ENCODE data around the gene RPL39L. TPM values are rescaled to one million over a fixed set of nuclear protein-coding genes. Genes with fewer than 3 reads are reported as not detected.

RPL39L gene
- total RNA-seq, 1 donor from 2014 or later, result 10.8 TPM

- no peak for TF ChIP-seq POLR2A (IDR thresholded peaks at IDR 0.05)
- TF ChIP-seq, protein P1, sequence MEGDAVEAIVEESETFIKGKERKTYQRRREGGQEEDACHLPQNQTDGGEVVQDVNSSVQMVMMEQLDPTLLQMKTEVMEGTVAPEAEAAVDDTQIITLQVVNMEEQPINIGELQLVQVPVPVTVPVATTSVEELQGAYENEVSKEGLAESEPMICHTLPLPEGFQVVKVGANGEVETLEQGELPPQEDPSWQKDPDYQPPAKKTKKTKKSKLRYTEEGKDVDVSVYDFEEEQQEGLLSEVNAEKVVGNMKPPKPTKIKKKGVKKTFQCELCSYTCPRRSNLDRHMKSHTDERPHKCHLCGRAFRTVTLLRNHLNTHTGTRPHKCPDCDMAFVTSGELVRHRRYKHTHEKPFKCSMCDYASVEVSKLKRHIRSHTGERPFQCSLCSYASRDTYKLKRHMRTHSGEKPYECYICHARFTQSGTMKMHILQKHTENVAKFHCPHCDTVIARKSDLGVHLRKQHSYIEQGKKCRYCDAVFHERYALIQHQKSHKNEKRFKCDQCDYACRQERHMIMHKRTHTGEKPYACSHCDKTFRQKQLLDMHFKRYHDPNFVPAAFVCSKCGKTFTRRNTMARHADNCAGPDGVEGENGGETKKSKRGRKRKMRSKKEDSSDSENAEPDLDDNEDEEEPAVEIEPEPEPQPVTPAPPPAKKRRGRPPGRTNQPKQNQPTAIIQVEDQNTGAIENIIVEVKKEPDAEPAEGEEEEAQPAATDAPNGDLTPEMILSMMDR (IDR thresholded peaks at IDR 0.05), result no peak
- no peak for TF ChIP-seq POLR2AphosphoS5 (IDR thresholded peaks at IDR 0.05; ENCODE audit: insufficient read depth in 1 of 2, low read depth in 1 of 2)
- no peaks in the 10 kb centered on the region for H3K9me3 ChIP-seq
- H3K4me3 ChIP-seq, result no peak overlapping the region
- no peak for DNase-seq (ENCODE audit: extremely low spot score in 2 of 2)
- H3K27me3 ChIP-seq, result no peaks in the 10 kb centered on the region
- H3K27ac ChIP-seq, result no peak overlapping the region
- H3K36me3 ChIP-seq, result no peaks in the 10 kb centered on the region
- intact Hi-C loops (cut with DNase I), result no loop called here
- H3K4me1 ChIP-seq, result no peaks in the 10 kb centered on the region
Measured at GRCh38 chr3:187085021-187085666, 54.2 kb downstream of the RPL39L start.

- Histone ChIP-seq H3K4me1 (no peaks in the 10 kb centered on the region), H3K36me3 (no peaks in the 10 kb centered on the region), H3K9me3 (no peaks in the 10 kb centered on the region), H3K27me3 (no peaks in the 10 kb centered on the region), H3K27ac (no peak overlapping the region), H3K4me3 (no peak overlapping the region)
- intact Hi-C loops (cut with DNase I), result no loop called here
- TF ChIP-seq POLR2A (IDR thresholded peaks at IDR 0.05) (no peak), POLR2AphosphoS5 (IDR thresholded peaks at IDR 0.05; ENCODE audit: insufficient read depth in 1 of 2, low read depth in 1 of 2) (no peak)
- TF ChIP-seq, protein P1 (IDR thresholded peaks at IDR 0.05), result no peak
- DNase-seq (ENCODE audit: extremely low spot score in 2 of 2), result no peak
Measured at GRCh38 chr3:187084580-187084979, 54.7 kb downstream of the RPL39L start.

DNA sequence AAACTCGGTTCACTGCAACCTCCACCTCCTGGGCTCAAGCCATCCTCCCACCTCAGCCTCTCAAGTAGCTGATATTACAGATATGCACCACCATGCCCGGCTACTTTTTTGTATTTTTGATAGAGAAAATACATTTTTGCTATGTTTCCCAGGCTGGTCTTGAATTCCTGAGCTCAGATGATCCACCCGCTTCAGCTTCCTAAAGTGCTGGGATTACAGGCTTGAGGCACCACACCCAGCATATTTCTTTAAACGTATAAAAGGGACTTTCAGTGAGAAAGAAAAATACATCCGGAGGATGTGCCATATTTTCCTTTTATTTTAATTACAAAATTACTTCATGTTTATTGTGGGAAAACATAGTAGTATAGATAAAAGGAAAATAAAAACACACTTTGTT lies 55.2 kb downstream of the RPL39L start:
- Histone ChIP-seq H3K9me3 (no peaks in the 10 kb centered on the region), H3K27ac (no peak overlapping the region), H3K4me1 (no peaks in the 10 kb centered on the region), H3K27me3 (no peaks in the 10 kb centered on the region), H3K4me3 (no peak overlapping the region), H3K36me3 (no peaks in the 10 kb centered on the region)
- intact Hi-C loops (cut with DNase I), result no loop called here
- no peak for DNase-seq (ENCODE audit: extremely low spot score in 2 of 2)
- TF ChIP-seq, protein P1 (IDR thresholded peaks at IDR 0.05), result no peak
- TF ChIP-seq POLR2AphosphoS5 (IDR thresholded peaks at IDR 0.05; ENCODE audit: insufficient read depth in 1 of 2, low read depth in 1 of 2) (no peak), POLR2A (IDR thresholded peaks at IDR 0.05) (no peak)

GRCh38 chr3:187082758-187083375 lies 56.4 kb downstream of the RPL39L start:
- Histone ChIP-seq H3K36me3 (no peaks in the 10 kb centered on the region), H3K27ac (no peak overlapping the region), H3K4me3 (no peak overlapping the region), H3K9me3 (no peaks in the 10 kb centered on the region), H3K4me1 (no peaks in the 10 kb centered on the region), H3K27me3 (no peaks in the 10 kb centered on the region)
- TF ChIP-seq, protein P1 (IDR thresholded peaks at IDR 0.05), result no peak
- TF ChIP-seq POLR2AphosphoS5 (IDR thresholded peaks at IDR 0.05; ENCODE audit: insufficient read depth in 1 of 2, low read depth in 1 of 2), result no peak
- TF ChIP-seq POLR2A (IDR thresholded peaks at IDR 0.05), result no peak
- no peak for DNase-seq (ENCODE audit: extremely low spot score in 2 of 2)
- intact Hi-C loops (cut with DNase I), result no loop called here

DNA sequence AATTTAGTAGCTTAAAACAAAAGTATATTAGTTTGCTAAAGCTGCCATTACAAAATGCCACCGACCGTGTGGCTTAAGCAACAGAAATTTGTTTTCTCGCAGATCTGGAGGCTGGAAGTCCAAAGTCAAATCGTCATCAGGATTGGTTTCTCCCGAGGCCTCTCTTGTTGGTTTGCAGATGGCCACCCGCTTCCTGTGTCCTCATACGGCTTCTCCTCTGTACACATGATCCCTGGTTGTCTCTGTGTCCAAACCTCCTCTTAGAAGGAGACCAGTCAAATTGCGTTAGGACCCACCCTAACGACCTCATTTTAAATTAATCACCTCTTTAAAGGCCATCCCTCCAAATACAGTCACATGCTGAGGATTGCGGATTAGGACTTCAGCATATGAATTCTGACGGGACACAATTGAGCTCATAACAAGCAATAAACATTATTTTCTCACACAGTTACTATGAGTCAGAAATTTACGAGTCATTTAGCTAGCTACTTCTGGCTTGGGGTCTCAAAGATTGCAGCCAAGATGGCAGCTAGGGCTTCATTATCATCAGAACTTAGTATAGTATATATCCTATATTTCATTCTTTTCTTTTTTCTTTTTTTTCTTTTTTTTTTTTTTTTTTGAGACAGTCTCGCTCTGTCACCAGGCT lies 58.4 kb downstream of the RPL39L start:
- H3K9me3 ChIP-seq, result no peaks in the 10 kb centered on the region
- intact Hi-C loops (cut with DNase I), result no loop called here
- peaks cover 0 to 2% of the 10 kb centered on the region in 2 donors for H3K36me3 ChIP-seq
- no peak for TF ChIP-seq POLR2AphosphoS5 (IDR thresholded peaks at IDR 0.05; ENCODE audit: insufficient read depth in 1 of 2, low read depth in 1 of 2)
- H3K27ac ChIP-seq, result no peak overlapping the region
- no peak for DNase-seq (ENCODE audit: extremely low spot score in 2 of 2)
- no peak overlapping the region for H3K4me3 ChIP-seq
- no peaks in the 10 kb centered on the region for H3K4me1 ChIP-seq
- no peaks in the 10 kb centered on the region for H3K27me3 ChIP-seq
